ENCODE measurements around the gene TBX4. TPM values are rescaled to one million over a fixed set of nuclear protein-coding genes. Genes with fewer than 3 reads are reported as not detected.

Gene TBX4
- total and polyA plus RNA-seq, 4 donors = not detected

DNA sequence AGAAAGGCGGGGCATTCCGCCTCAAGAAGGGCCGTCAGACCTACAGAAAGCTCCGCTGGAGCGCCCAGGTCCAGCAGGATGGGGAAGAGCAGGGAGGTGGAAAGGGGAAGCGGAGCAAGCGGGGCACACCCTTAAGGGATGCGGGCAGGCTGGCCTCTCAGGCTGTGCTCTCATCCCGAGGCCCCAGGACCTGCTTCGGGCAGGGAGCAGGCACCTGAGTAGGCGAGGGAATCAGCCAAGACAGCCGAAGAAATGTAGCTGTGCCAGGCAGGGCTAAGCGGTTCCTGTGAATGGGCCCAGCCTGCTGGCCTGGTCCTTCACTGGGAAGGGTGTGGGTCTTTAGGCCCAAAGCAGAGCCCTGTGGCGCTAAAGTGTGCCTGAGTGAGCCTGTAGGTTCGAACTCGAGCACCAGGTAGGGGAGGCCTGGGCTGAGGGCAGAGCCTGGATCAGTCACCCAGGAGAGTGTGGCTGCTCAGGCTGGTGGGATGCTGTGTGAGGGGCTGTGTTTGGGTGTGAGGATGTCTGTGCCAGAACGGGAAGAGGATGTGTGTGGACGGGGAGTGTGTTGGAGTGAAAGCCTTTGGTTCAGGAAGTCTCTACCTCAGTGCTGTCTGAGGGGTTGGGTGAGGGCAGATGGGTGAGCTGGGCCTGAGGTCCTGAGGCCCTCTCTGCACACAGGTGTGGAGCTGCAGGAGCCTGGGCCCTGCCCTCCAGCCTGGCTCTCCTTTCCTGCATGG, 3.3 kb downstream of the TBX4 start:
- Histone ChIP-seq H3K36me3 (ENCODE audit: control insufficient read depth in 4 of 4, insufficient read depth in 3 of 4, low read depth in 1 of 4, low read length in 3 of 4) (no peaks in the 10 kb centered on the region), H3K4me3 (ENCODE audit: low read depth in 1 of 3, low read length in 3 of 3) (no peak overlapping the region), H3K9me3 (ENCODE audit: control insufficient read depth in 4 of 4, low read length in 3 of 4) (peaks cover 0 to 7% (median 3%) of the 10 kb centered on the region in 4 donors), H3K4me1 (ENCODE audit: control insufficient read depth in 4 of 4, insufficient read depth in 4 of 4, low read length in 3 of 4) (peaks cover 2 to 22% (median 14%) of the 10 kb centered on the region in 4 donors), H3K9ac (ENCODE audit: low read depth in 1 of 2, low read length in 2 of 2) (no peak overlapping the region), H3K27ac (ENCODE audit: low read depth in 1 of 2, low read length in 2 of 2) (no peak overlapping the region), H3K27me3 (ENCODE audit: control insufficient read depth in 4 of 4, insufficient read depth in 4 of 4, low read length in 3 of 4) (peaks cover 17 to 28% (median 21%) of the 10 kb centered on the region in 4 donors)
- TF ChIP-seq, protein P1, sequence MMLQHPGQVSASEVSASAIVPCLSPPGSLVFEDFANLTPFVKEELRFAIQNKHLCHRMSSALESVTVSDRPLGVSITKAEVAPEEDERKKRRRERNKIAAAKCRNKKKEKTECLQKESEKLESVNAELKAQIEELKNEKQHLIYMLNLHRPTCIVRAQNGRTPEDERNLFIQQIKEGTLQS (IDR thresholded peaks at IDR 0.05) = no peak
- TF ChIP-seq TAF1 (conservative IDR thresholded peaks at IDR 0.05) (no peak), YY1 (IDR thresholded peaks at IDR 0.05) (no peak), HNF4A (conservative IDR thresholded peaks at IDR 0.05) (no peak), SP1 (IDR thresholded peaks at IDR 0.05) (no peak), EGR1 (IDR thresholded peaks at IDR 0.05; ENCODE audit: low read depth in 2 of 2) (no peak), FOXA2 (IDR thresholded peaks at IDR 0.05) (no peak), NR2F2 (IDR thresholded peaks at IDR 0.05) (no peak), RXRA (IDR thresholded peaks at IDR 0.05) (no peak), FOXA1 (IDR thresholded peaks at IDR 0.05) (no peak), RAD21 (IDR thresholded peaks at IDR 0.05) (no peak), HNF4G (IDR thresholded peaks at IDR 0.05) (no peak)
- TF ChIP-seq, protein P2, sequence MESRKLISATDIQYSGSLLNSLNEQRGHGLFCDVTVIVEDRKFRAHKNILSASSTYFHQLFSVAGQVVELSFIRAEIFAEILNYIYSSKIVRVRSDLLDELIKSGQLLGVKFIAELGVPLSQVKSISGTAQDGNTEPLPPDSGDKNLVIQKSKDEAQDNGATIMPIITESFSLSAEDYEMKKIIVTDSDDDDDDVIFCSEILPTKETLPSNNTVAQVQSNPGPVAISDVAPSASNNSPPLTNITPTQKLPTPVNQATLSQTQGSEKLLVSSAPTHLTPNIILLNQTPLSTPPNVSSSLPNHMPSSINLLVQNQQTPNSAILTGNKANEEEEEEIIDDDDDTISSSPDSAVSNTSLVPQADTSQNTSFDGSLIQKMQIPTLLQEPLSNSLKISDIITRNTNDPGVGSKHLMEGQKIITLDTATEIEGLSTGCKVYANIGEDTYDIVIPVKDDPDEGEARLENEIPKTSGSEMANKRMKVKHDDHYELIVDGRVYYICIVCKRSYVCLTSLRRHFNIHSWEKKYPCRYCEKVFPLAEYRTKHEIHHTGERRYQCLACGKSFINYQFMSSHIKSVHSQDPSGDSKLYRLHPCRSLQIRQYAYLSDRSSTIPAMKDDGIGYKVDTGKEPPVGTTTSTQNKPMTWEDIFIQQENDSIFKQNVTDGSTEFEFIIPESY (IDR thresholded peaks at IDR 0.05) = no peak
- TF ChIP-seq, protein P3, sequence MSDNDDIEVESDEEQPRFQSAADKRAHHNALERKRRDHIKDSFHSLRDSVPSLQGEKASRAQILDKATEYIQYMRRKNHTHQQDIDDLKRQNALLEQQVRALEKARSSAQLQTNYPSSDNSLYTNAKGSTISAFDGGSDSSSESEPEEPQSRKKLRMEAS (IDR thresholded peaks at IDR 0.05) = no peak
- TF ChIP-seq, protein P4, sequence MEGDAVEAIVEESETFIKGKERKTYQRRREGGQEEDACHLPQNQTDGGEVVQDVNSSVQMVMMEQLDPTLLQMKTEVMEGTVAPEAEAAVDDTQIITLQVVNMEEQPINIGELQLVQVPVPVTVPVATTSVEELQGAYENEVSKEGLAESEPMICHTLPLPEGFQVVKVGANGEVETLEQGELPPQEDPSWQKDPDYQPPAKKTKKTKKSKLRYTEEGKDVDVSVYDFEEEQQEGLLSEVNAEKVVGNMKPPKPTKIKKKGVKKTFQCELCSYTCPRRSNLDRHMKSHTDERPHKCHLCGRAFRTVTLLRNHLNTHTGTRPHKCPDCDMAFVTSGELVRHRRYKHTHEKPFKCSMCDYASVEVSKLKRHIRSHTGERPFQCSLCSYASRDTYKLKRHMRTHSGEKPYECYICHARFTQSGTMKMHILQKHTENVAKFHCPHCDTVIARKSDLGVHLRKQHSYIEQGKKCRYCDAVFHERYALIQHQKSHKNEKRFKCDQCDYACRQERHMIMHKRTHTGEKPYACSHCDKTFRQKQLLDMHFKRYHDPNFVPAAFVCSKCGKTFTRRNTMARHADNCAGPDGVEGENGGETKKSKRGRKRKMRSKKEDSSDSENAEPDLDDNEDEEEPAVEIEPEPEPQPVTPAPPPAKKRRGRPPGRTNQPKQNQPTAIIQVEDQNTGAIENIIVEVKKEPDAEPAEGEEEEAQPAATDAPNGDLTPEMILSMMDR (IDR thresholded peaks at IDR 0.05; ENCODE audit: low read depth, low read length, missing input control) = no peak
- TF ChIP-seq, protein P5, sequence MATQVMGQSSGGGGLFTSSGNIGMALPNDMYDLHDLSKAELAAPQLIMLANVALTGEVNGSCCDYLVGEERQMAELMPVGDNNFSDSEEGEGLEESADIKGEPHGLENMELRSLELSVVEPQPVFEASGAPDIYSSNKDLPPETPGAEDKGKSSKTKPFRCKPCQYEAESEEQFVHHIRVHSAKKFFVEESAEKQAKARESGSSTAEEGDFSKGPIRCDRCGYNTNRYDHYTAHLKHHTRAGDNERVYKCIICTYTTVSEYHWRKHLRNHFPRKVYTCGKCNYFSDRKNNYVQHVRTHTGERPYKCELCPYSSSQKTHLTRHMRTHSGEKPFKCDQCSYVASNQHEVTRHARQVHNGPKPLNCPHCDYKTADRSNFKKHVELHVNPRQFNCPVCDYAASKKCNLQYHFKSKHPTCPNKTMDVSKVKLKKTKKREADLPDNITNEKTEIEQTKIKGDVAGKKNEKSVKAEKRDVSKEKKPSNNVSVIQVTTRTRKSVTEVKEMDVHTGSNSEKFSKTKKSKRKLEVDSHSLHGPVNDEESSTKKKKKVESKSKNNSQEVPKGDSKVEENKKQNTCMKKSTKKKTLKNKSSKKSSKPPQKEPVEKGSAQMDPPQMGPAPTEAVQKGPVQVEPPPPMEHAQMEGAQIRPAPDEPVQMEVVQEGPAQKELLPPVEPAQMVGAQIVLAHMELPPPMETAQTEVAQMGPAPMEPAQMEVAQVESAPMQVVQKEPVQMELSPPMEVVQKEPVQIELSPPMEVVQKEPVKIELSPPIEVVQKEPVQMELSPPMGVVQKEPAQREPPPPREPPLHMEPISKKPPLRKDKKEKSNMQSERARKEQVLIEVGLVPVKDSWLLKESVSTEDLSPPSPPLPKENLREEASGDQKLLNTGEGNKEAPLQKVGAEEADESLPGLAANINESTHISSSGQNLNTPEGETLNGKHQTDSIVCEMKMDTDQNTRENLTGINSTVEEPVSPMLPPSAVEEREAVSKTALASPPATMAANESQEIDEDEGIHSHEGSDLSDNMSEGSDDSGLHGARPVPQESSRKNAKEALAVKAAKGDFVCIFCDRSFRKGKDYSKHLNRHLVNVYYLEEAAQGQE (IDR thresholded peaks at IDR 0.05) = no peak
- DNase-seq (ENCODE audit: low spot score) = peak; percentile 28
- 46% methylated on average over 18 of the region's 18 CpGs for WGBS

All from liver (tissue), 9 donors.